Peyer's patch (tissue), 4 donors: Measurements from ENCODE around the gene PHF13.

ENCODE experiments used
- CTCF ChIP-seq, 6 experiments: fragments of 450-650 bp in 4 of 6; fragments of 200-600 bp in 2 of 6; sonication (generic) in 1 of 6; IDR thresholded peaks; one replicate each; pipeline ENCODE4 v1.5.1; 2017 to 2019; ENCODE audit warnings: antibody characterized with exemption in 6 of 6, mild to moderate bottlenecking in 3 of 6, moderate library complexity in 1 of 6
- POLR2A ChIP-seq, 2 donors: fragments of 450-650 bp; IDR thresholded peaks; one replicate each; pipeline ENCODE4 v1.5.1; 2017; ENCODE audit warnings: antibody characterized with exemption in 2 of 2, mild to moderate bottlenecking in 2 of 2, moderate library complexity in 2 of 2

- no peak for TF ChIP-seq CTCF (IDR thresholded peaks at IDR 0.05)
- TF ChIP-seq POLR2A (IDR thresholded peaks at IDR 0.05) = no peak
Measured at GRCh38 chr1:6588128-6588892, 25.2 kb upstream of the PHF13 start.
